GM12864 (cell line): ENCODE measurements around the gene KMT2E.

Experiments used
- DNase-seq: peaks from one replicate; pipeline ENCODE4 v3.0.0-alpha.2; 2011; ENCODE audit warnings: low read depth
- H3K4me3 ChIP-seq: 2 replicates; pipeline ENCODE4 v1.5.1; 2011; ENCODE audit warnings: mild to moderate bottlenecking, low read depth, low read length, control low read depth
- CTCF ChIP-seq: IDR thresholded peaks from 2 replicates; pipeline ENCODE4 v1.5.1; 2011; ENCODE audit warnings: low read depth, mild to moderate bottlenecking, moderate library complexity, low read length, control low read depth, inconsistent platforms; ENCODE audit errors: missing control alignments

Gene KMT2E

DNA sequence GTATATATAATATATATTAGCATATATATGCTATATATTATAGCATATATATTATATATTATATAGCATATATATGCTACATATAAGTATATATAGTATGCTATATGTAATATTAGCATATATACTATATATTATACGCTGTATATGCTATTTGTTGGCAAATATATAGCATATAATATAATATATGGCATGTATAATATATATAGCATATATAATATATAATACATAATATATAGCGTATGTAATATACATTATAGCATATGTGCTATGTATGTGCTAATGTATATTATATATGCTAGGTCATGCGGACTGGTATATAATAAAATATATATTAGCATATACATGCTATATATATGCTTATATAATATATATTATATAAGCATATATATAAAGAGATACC is 72.8 kb downstream of the KMT2E start:
- TF ChIP-seq CTCF = no peak
- H3K4me3 ChIP-seq = no peak overlapping the region
- DNase-seq = no peak

DNA sequence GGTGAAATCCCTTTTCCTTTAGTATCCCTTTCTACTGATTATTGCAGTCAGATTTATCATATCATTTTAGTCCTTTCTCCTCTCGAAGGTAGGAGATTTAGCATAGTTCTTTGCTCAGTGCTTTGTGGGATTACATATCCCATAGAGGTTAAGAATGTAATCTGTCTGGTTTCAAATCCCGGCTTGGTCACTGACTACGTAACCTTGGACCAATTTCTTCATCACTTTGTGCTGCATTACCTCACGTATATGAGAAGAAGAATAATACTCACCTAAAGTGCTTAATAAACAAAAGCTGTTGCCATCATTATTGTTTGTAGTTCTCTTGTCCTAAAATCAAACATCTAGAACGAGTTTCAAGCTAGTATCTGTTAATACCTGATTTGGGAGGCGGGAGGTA is 74.0 kb downstream of the KMT2E start:
- TF ChIP-seq CTCF = no peak
- H3K4me3 ChIP-seq = no peak overlapping the region
- DNase-seq = no peak

DNA sequence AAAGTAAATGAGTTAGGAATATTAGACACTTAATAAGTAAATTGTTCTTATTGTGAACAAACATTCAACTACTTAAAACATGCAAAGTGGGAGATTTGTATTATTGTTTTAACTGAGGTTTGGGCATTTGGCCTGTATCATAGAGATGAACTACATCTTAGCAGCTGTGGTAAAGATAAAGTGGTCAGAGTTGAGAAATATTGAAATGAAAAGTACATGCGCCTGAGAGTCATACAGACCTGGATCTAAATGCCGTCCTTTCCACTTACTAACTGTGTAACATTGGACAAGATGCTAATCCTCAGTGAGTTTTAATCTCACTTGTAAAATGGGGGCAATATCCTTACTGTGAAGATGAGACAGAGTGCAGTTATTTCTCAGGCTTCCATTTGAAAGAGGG is 74.5 kb downstream of the KMT2E start:
- no peak for DNase-seq
- no peak for TF ChIP-seq CTCF
- no peak overlapping the region for H3K4me3 ChIP-seq

GRCh38 chr7:105094966-105095365 is 81.0 kb downstream of the KMT2E start:
- no peak overlapping the region for H3K4me3 ChIP-seq
- no peak for TF ChIP-seq CTCF
- no peak for DNase-seq

DNA sequence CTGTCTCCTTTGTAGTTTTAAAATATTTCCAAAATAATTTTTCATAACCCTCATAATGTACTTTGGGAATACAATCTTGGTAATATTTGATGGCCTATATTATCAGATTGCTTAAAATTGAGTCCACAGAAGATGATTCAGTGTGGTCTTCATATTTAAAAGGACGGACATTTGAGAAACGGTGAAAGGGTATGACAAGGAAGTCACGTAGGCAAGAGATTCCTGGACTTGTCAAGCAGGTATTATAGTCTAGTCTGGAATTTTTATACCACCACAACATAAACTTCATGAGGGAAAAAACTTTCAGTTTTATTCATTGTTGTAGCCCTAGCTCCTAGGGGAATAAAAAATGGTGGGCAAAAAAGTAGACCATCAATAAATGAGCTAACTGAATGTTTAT is 82.3 kb downstream of the KMT2E start:
- DNase-seq = no peak
- H3K4me3 ChIP-seq = no peak overlapping the region
- TF ChIP-seq CTCF = no peak

GRCh38 chr7:105097619-105098018 is 83.6 kb downstream of the KMT2E start:
- DNase-seq = no peak
- no peak overlapping the region for H3K4me3 ChIP-seq
- TF ChIP-seq CTCF = no peak

DNA sequence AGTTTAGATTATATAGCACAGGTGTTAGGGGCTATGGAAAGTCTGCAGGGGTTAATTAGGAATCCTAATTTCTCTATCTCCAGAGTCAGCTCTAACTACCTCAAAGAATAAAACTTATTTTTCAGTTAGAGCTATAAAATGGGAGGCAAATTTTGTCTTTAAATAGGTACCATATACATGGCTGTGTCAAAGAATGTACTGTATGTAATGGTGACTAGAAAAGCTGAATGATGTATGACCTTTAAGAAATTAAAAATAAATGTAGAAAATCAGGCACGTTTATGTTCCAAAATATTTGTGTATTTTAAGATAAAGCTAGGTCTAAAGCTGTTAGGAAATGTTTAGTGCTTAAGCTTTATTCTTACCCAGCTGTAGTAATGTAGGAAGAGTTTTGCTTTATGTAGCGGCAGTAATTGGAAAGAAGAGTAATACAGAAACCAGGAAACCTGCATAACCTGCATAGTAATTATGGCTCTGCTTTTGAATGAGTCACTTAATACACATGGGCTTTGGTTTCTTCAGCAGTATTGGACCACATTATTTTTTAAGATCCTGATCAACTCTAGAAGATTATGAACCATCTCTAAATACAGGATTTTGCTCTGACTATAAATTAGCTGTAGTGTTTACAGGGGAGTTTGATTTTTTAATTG is 85.0 kb downstream of the KMT2E start:
- TF ChIP-seq CTCF = no peak
- H3K4me3 ChIP-seq = no peak overlapping the region
- DNase-seq = peak; percentile 21
